ENCODE data around the gene FPR3.

- no peak for TF ChIP-seq REST (IDR thresholded peaks at IDR 0.05; ENCODE audit: insufficient replicate concordance, low read depth)
- no peak for TF ChIP-seq POLR2AphosphoS5 (IDR thresholded peaks at IDR 0.05; ENCODE audit: low read depth)
- TF ChIP-seq CTCF (IDR thresholded peaks at IDR 0.05; ENCODE audit: insufficient read depth, low read length): no peak
These were observed 9.9 kb upstream of the FPR3 start for GRCh38 chr19:51784922-51785690.
